ENCODE measurements around the gene ABHD10. TPM values are rescaled to one million over a fixed set of nuclear protein-coding genes. Genes with fewer than 3 reads are reported as not detected.

The ABHD10 gene
- total RNA-seq, 1 donor from 2014 or later, result 82.9 TPM

GRCh38 chr3:111968319-111969054 is 10.3 kb upstream of the ABHD10 start:
- DNase-seq (ENCODE audit: low spot score), result no peak
- no peaks in the 10 kb centered on the region for H3K36me3 ChIP-seq
- H3K4me3 ChIP-seq, result no peak overlapping the region
- H3K4me2 ChIP-seq, result no peak overlapping the region
- no peak overlapping the region for H3K27ac ChIP-seq
- H3K27me3 ChIP-seq, result no peaks in the 10 kb centered on the region
- Mint-ChIP-seq H3K4me1 (peaks cover 21% of the 10 kb centered on the region), H3K36me3 (peaks cover 6% of the 10 kb centered on the region), H3K27ac (no peak overlapping the region), H3K9me3 (no peaks in the 10 kb centered on the region), H3K27me3 (ENCODE audit: insufficient read depth, low read depth) (no peaks in the 10 kb centered on the region), H3K4me3 (no peak overlapping the region)
- no peaks in the 10 kb centered on the region for H3K9me3 ChIP-seq (ENCODE audit: low read depth)
- TF ChIP-seq CTCF (IDR thresholded peaks at IDR 0.05) (no peak), EZH2 (IDR thresholded peaks at IDR 0.05) (no peak), EZH2phosphoT487 (IDR thresholded peaks at IDR 0.05) (no peak)
- no peaks in the 10 kb centered on the region for H3K79me2 ChIP-seq (ENCODE audit: low read depth)
- H2AFZ ChIP-seq (replicated peaks), result no peak overlapping the region
- no peaks in the 10 kb centered on the region for H3F3A ChIP-seq (ENCODE audit: low read depth)
- H3K4me1 ChIP-seq, result no peaks in the 10 kb centered on the region
- no peaks in the 10 kb centered on the region for H4K20me1 ChIP-seq (ENCODE audit: low read depth)
- no peak overlapping the region for H3K9ac ChIP-seq

GRCh38 chr3:111970376-111970775 is 8.4 kb upstream of the ABHD10 start:
- no peaks in the 10 kb centered on the region for H3K36me3 ChIP-seq
- no peaks in the 10 kb centered on the region for H3K9me3 ChIP-seq (ENCODE audit: low read depth)
- H3K4me2 ChIP-seq, result no peak overlapping the region
- no peak overlapping the region for H3K4me3 ChIP-seq
- no peaks in the 10 kb centered on the region for H3F3A ChIP-seq (ENCODE audit: low read depth)
- H2AFZ ChIP-seq (replicated peaks), result no peak overlapping the region
- H3K9ac ChIP-seq, result no peak overlapping the region
- no peak overlapping the region for H3K27ac ChIP-seq
- H3K36me3 Mint-ChIP-seq, result peaks cover 4% of the 10 kb centered on the region
- H3K4me3 Mint-ChIP-seq, result no peak overlapping the region
- H4K20me1 ChIP-seq (ENCODE audit: low read depth), result no peaks in the 10 kb centered on the region
- H3K27me3 Mint-ChIP-seq (ENCODE audit: insufficient read depth, low read depth), result no peaks in the 10 kb centered on the region
- DNase-seq (ENCODE audit: low spot score), result no peak
- no peaks in the 10 kb centered on the region for H3K79me2 ChIP-seq (ENCODE audit: low read depth)
- no peaks in the 10 kb centered on the region for H3K9me3 Mint-ChIP-seq
- H3K4me1 Mint-ChIP-seq, result peaks cover 21% of the 10 kb centered on the region
- TF ChIP-seq EZH2phosphoT487 (IDR thresholded peaks at IDR 0.05), result no peak
- TF ChIP-seq CTCF (IDR thresholded peaks at IDR 0.05), result no peak
- no peak for TF ChIP-seq EZH2 (IDR thresholded peaks at IDR 0.05)
- H3K27me3 ChIP-seq, result no peaks in the 10 kb centered on the region
- H3K4me1 ChIP-seq, result no peaks in the 10 kb centered on the region
- no peak overlapping the region for H3K27ac Mint-ChIP-seq

- no peaks in the 10 kb centered on the region for H3K9me3 Mint-ChIP-seq
- peak overlapping the region; percentile 50 for H3K27ac Mint-ChIP-seq
- H2AFZ ChIP-seq (replicated peaks), result no peak overlapping the region
These were observed 7.2 kb upstream of the ABHD10 start for GRCh38 chr3:111971533-111972130.

More at GRCh38 chr3:111971533-111972130, 7.2 kb upstream of the ABHD10 start:
- Mint-ChIP-seq H3K36me3 (peaks cover 4% of the 10 kb centered on the region), H3K4me3 (no peak overlapping the region), H3K27me3 (ENCODE audit: insufficient read depth, low read depth) (no peaks in the 10 kb centered on the region), H3K4me1 (peaks cover 21% of the 10 kb centered on the region)
- no peak for DNase-seq (ENCODE audit: low spot score)
- no peaks in the 10 kb centered on the region for H3K27me3 ChIP-seq
- H3K27ac ChIP-seq, result no peak overlapping the region
- H3K36me3 ChIP-seq, result no peaks in the 10 kb centered on the region
- H4K20me1 ChIP-seq (ENCODE audit: low read depth), result no peaks in the 10 kb centered on the region
- H3K79me2 ChIP-seq (ENCODE audit: low read depth), result no peaks in the 10 kb centered on the region
- H3K4me1 ChIP-seq, result no peaks in the 10 kb centered on the region
- no peak overlapping the region for H3K9ac ChIP-seq
- H3K4me3 ChIP-seq, result no peak overlapping the region
- H3K9me3 ChIP-seq (ENCODE audit: low read depth), result no peaks in the 10 kb centered on the region
- no peak overlapping the region for H3K4me2 ChIP-seq
- TF ChIP-seq CTCF (IDR thresholded peaks at IDR 0.05) (no peak), EZH2phosphoT487 (IDR thresholded peaks at IDR 0.05) (no peak), EZH2 (IDR thresholded peaks at IDR 0.05) (no peak)
- H3F3A ChIP-seq (ENCODE audit: low read depth), result no peaks in the 10 kb centered on the region
